SK-N-SH treated with all-trans-retinoic acid at 6 μM for 48 hours (cell line): ENCODE results near the gene INIP.

Experiments
- ATAC-seq: fragments of 200-7000 bp; cut with Tn5 transposase; 3 replicates; pipeline ENCODE4 v1.9.1; 2020; ENCODE audit warnings: mild to moderate bottlenecking, moderate library complexity
- ARNTL ChIP-seq: fragments of 450-650 bp; formaldehyde crosslinking; IDR thresholded peaks from 2 replicates; pipeline ENCODE4 v1.5.0; 2020; ENCODE audit warnings: low read depth, mild to moderate bottlenecking, moderate library complexity, borderline replicate concordance
- BACH2 ChIP-seq: fragments of 250-450 bp; sonication (Bioruptor Pico); IDR thresholded peaks from 2 replicates; pipeline ENCODE4 v1.9.0; 2021; ENCODE audit warnings: mild to moderate bottlenecking, borderline replicate concordance
- CSDC2 ChIP-seq: fragments of 250-450 bp; sonication (Bioruptor Pico); IDR thresholded peaks from 2 replicates; pipeline ENCODE4 v1.5.0; 2020; ENCODE audit warnings: mild to moderate bottlenecking, moderate library complexity
- CSRNP3 ChIP-seq: fragments of 250-450 bp; sonication (Bioruptor Pico); IDR thresholded peaks from 2 replicates; pipeline ENCODE4 v1.5.1; 2021; ENCODE audit warnings: mild to moderate bottlenecking, moderate library complexity
- ESRRG ChIP-seq: fragments of 250-450 bp; sonication (Bioruptor Pico); IDR thresholded peaks from 2 replicates; pipeline ENCODE4 v1.6.1; 2021; ENCODE audit warnings: mild to moderate bottlenecking
- OSR1 ChIP-seq: fragments of 250-450 bp; sonication (Bioruptor Pico); IDR thresholded peaks from 2 replicates; pipeline ENCODE4 v1.8.0; 2022; ENCODE audit warnings: moderate library complexity, mild to moderate bottlenecking, inconsistent platforms
- PATZ1 ChIP-seq: fragments of 250-450 bp; sonication (Bioruptor Pico); IDR thresholded peaks from 2 replicates; pipeline ENCODE4 v1.8.0; 2020; ENCODE audit warnings: mild to moderate bottlenecking, moderate library complexity, borderline replicate concordance
- SNAI2 ChIP-seq: fragments of 250-450 bp; sonication (Bioruptor Pico); IDR thresholded peaks from 2 replicates; pipeline ENCODE4 v1.5.0; 2020; ENCODE audit warnings: mild to moderate bottlenecking, moderate library complexity
- TOX ChIP-seq: fragments of 250-450 bp; sonication (Bioruptor Pico); IDR thresholded peaks from 2 replicates; pipeline ENCODE4 v1.8.0; 2021; ENCODE audit warnings: mild to moderate bottlenecking, moderate library complexity, borderline replicate concordance
- ZNF565 ChIP-seq: fragments of 450-650 bp; formaldehyde crosslinking; conservative IDR thresholded peaks from 2 replicates; pipeline ENCODE4 v1.5.0; 2020; ENCODE audit warnings: low read depth, mild to moderate bottlenecking, moderate library complexity
- ZNF70 ChIP-seq: fragments of 450-650 bp; formaldehyde crosslinking; IDR thresholded peaks from 2 replicates; pipeline ENCODE4 v1.5.0; 2020; ENCODE audit warnings: mild to moderate bottlenecking, moderate library complexity

The INIP gene

DNA sequence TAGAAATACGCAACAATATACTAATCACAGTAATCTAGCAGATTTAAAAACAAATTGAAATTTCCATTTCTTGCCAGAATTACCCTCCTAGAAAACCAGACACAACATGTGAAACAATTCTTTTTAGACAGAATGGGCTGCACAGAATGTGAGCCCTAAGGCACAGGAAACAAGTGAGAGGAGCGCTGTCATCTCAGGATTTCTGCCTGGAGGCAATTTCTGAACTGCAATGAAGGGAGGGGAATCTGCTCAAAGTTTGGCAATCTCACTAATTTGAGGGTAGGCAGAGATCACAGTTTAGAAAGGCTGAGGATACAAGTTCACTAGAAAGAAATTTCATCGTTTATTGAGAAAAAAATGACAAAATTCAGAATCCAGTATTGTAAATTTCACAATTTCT lies 70.3 kb downstream of the INIP start (continued):
- TF ChIP-seq CSRNP3 (CRISPR knock-in tag) (no peak), TOX (CRISPR knock-in tag) (no peak), ESRRG (no peak), BACH2 (CRISPR knock-in tag) (no peak)

- no peak for TF ChIP-seq CSDC2 (CRISPR knock-in tag)
- no peak for TF ChIP-seq SNAI2 (CRISPR knock-in tag)
- TF ChIP-seq, all 23 proteins: peak for 0
- no peak for ATAC-seq
These were observed 75.8 kb downstream of the INIP start for GRCh38 chr9:112642126-112642525.

DNA sequence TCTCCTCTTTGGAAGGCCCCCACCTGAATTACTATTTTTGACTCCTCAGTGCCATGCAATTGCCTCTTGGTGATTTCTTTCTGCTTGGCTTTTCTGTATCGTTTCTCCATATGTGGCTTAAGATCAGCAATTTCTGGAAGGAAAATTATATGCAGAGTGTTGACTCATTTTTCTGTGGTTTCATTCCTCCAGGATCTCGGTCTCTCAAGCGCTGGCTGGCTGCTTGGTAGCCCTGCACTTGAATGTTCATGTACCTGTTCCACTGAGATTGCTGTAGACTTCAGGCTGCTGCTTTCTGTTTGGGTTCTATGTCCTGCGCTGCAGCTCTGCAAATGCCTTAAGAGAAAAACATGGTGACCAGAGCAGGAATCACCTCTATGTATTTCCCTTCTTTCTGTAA lies 77.6 kb downstream of the INIP start:
- ATAC-seq: no peak
- TF ChIP-seq TOX (CRISPR knock-in tag) (no peak), OSR1 (no peak), ZNF565 (CRISPR knock-in tag) (no peak), PATZ1 (CRISPR knock-in tag) (no peak), ARNTL (CRISPR knock-in tag) (no peak), SNAI2 (CRISPR knock-in tag) (no peak), CSRNP3 (CRISPR knock-in tag) (no peak), ZNF70 (CRISPR knock-in tag) (no peak)
